Astrocyte (in vitro differentiated cells and primary cell): ENCODE measurements around the gene SHC1.

ENCODE experiments used
- CTCF ChIP-seq: IDR thresholded peaks from 2 replicates; pipeline ENCODE4 v1.5.1; 2011; ENCODE audit warnings: low read depth, mild to moderate bottlenecking, inconsistent platforms, low read length, moderate library complexity; ENCODE audit not compliant: insufficient read depth
- EZH2 ChIP-seq: IDR thresholded peaks from 2 replicates; pipeline ENCODE4 v1.6.1; 2012; ENCODE audit warnings: mild to moderate bottlenecking, low read length, inconsistent platforms; ENCODE audit not compliant: insufficient read depth

- TF ChIP-seq EZH2, result no peak
- no peak for TF ChIP-seq CTCF
Measured at GRCh38 chr1:154945962-154946850, 24.3 kb downstream of the SHC1 start.
